ENCODE data around the gene RING1. TPM values are rescaled to one million over a fixed set of nuclear protein-coding genes. Genes with fewer than 3 reads are reported as not detected.
"Not testable (repeated sequence)": the region's sequence is repeated elsewhere in the genome, so short reads cannot be mapped to it uniquely, and the experiment has no call there.

The RING1 gene
- total RNA-seq, 1 donor from 2014 or later, result 13.7 TPM

DNA sequence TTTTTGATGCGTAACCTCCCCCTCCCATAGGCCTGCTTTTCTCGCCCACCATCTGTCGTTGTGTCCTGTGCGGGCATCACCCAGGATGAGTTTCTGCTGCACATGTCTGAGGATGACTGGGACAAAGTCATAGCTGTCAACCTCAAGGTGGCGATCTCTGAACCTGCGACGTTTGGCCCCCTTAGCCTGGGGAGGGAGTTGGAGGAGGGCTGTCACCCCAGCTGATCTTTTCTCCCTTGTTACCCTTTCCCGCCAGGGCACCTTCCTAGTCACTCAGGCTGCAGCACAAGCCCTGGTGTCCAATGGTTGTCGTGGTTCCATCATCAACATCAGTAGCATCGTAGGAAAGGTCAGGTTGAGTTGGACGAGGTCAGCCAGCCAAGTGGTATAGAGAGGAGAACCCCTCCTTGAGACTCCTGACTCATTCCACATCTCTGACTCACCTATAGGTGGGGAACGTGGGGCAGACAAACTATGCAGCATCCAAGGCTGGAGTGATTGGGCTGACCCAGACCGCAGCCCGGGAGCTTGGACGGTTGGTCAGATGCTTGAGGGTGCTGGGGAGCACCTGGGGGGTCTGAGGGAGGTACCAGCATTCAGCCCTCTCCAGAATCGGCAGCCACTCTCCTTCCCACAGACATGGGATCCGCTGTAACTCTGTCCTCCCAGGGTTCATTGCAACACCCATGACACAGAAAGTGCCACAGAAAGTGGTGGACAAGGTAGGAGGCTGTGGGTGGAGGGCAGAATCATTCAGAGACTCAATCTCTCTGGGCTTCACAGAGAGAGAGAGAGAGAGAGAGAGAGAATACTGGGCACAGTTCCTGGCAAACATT lies 2.9 kb upstream of the RING1 start:
- no peak for DNase-seq (ENCODE audit: low spot score)

GRCh38 chr6:33206027-33206863 lies 2.1 kb upstream of the RING1 start:
- DNase-seq (ENCODE audit: low spot score), result no peak

GRCh38 chr6:33206864-33207551 lies 1.3 kb upstream of the RING1 start:
- DNase-seq (ENCODE audit: low spot score), result no peak

DNA sequence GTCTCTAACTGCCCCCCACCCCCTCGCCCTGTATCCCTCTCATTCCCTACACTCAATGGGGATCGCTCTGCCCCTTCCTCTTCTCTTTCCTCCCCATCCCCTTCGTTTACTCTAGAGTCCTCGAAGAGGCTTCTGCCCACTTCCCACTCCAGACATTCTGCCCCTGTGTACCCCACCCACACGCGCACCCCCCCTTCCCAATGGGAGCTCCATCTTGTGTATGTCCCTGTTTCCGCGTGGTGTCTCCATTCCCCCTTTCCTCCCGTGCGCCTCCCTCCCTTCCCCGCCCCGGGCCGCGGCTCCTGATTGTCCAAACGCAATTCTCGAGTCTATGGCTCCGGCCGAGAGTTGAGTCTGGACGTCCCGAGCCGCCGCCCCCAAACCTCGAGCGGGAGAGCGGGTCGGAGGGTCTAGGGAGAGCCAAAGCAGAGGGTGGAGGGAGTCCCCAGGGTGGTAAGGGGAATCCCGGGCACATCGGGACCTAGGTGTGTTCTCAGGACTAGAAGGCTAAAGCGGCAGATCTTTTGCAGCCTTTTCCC lies 679 bp upstream of the RING1 start:
- DNase-seq (ENCODE audit: low spot score), result peak; percentile 70

DNA sequence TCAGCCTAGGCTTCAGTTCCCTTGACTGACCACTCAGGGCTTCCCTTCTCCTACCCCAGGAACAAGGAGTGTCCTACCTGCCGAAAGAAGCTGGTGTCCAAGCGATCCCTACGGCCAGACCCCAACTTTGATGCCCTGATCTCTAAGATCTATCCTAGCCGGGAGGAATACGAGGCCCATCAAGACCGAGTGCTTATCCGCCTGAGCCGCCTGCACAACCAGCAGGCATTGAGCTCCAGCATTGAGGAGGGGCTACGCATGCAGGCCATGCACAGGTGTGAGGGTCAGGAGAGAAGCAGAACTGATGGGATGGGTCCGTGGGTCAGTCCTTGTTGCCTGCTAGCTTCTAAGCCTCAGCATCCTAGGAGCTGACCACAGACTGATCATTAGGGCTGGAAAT lies 1.6 kb downstream of the RING1 start:
- no peak for DNase-seq (ENCODE audit: low spot score)

DNA sequence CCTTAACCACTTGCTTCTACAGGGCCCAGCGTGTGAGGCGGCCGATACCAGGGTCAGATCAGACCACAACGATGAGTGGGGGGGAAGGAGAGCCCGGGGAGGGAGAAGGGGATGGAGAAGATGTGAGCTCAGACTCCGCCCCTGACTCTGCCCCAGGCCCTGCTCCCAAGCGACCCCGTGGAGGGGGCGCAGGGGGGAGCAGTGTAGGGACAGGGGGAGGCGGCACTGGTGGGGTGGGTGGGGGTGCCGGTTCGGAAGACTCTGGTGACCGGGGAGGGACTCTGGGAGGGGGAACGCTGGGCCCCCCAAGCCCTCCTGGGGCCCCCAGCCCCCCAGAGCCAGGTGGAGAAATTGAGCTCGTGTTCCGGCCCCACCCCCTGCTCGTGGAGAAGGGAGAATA lies 2.8 kb downstream of the RING1 start:
- no peak for DNase-seq (ENCODE audit: low spot score)

GRCh38 chr6:33211666-33212422 lies 3.5 kb downstream of the RING1 start:
- no peak for DNase-seq (ENCODE audit: low spot score)

- DNase-seq (ENCODE audit: low spot score), result no peak
These were observed 4.5 kb downstream of the RING1 start for GRCh38 chr6:33212857-33213165.

GRCh38 chr6:33213166-33213988 lies 5.1 kb downstream of the RING1 start:
- peak; percentile 56 for DNase-seq (ENCODE audit: low spot score)

DNA sequence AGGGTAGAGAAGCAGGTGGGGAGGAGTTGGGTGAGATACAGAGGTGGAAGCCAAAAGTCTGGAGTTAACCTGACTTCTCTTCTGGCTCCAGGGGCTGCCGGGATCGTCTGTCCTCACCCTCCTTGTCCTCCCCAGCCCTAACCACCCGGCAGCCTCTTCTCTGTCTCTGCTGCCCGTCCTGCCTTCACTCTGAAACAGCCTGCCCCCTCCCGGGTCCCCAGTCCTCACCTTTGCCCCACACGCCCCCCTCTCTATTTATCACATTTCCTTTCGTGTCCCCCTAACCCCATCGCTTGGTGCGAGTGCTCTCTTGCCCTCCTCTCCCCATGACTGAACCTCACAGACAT lies 5.7 kb downstream of the RING1 start:
- no peak for DNase-seq (ENCODE audit: low spot score)

- no peak for DNase-seq (ENCODE audit: low spot score)
These were observed 7.2 kb downstream of the RING1 start for GRCh38 chr6:33215271-33216116.

DNA sequence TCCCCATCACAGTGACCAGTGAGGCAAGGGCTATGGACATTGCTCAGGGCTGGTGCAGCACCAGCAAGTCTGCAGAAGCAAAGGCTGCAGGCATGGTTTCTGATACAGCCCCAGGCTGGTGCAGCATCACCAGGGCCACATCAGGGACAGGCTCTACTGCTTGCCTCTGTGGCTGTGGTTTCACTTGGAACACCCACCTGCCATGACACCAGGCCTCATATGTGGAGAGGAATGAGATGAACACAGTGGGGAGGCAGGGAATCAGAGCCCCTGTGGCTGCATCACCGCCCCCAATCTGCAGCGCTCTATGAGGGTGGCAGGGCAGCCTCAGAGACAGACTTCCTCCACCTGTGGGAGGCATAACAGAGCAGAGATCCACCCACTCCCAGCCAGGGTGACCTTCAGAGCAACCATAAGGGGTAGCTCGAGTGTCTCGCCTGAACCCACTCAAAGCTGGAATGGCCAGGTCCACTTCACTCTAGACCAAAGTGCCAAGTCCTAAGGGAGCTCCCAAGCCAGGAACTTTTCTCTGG lies 7.9 kb downstream of the RING1 start:
- DNase-seq (ENCODE audit: low spot score), result no peak

DNA sequence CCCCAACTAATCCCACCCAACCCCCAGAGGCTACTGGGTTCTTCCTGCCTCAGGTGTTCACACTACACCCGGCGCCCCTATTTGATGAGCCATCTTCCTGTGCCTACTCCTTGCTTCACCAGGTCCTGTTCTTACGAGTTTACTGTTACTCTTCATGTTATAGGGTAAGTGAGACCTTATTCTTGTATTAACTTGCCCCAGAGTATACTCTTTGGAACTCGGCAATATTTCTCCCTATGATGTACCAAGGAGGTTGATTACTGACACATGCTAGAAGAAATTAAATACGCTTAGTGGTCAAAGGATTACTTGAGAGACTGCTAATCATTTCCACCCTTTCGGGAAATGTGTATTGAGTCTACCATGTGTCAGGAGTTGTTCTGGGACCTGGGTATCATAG lies 8.9 kb downstream of the RING1 start:
- DNase-seq (ENCODE audit: low spot score), result no peak

DNA sequence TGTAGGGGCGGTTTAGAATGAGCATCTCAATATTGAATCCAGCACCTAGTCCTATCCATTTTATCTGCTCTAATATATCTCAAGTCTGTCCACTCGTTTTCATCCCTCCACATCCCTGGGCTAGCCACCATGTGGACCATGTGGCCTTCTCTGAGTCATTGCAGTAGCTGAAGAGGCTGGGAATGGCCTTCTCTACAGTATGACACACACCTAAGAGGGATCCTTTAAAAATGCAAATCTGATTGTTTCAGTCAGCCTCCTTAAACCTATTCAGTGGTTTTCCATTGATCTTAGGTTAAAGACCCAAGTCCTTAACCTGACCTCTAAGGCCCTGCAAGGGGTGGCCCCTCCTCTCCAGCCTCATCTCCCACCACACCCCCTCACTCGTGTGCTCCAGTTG lies 9.4 kb downstream of the RING1 start:
- no peak for DNase-seq (ENCODE audit: low spot score)

GRCh38 chr6:33226503-33227120 lies 18.3 kb downstream of the RING1 start:
- DNase-seq (ENCODE audit: low spot score), result not testable (repeated sequence)

DNA sequence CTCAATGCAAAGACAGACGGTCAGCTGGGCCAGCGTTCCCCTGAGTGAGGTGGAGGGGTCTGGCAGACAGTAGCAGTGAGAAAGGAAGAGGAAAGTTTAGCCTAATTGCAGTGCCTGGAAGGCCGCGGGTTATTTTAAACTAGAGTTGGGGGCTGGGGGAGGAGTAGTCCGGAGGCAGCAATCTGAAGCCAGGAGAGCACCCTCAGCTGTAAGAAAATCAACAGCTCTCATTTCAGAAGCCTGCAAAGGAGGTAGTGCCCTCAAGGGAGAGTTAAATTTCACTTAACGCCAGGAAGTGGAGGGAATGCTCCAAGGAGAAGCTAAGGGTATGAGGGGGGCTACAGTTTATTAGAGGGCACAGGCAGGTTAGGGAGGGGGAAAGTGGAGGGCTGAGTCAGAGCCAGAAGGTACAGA lies 26.9 kb downstream of the RING1 start:
- DNase-seq (ENCODE audit: low spot score), result no peak

GRCh38 chr6:33236328-33236727 lies 28.0 kb downstream of the RING1 start:
- no peak for DNase-seq (ENCODE audit: low spot score)

DNA sequence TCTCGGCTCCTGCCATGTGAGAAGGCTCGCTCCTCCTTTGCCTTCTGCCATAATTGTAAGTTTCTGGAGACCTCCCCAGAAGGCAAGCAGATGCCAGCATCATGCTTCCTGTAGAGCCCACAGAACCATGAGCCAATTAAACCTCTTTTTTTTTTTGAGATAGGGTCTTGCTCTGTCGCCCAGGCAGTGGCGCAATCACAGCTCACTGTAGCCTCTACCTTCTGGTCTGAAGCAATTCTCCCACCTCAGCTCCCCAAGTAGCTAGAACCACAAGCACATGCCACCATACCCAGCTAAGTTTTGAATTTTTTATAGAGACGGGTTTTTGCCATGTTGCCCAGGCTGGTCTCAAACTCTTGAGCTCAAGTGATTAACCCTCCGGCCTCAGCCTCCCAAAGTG lies 28.6 kb downstream of the RING1 start:
- DNase-seq (ENCODE audit: low spot score), result no peak

DNA sequence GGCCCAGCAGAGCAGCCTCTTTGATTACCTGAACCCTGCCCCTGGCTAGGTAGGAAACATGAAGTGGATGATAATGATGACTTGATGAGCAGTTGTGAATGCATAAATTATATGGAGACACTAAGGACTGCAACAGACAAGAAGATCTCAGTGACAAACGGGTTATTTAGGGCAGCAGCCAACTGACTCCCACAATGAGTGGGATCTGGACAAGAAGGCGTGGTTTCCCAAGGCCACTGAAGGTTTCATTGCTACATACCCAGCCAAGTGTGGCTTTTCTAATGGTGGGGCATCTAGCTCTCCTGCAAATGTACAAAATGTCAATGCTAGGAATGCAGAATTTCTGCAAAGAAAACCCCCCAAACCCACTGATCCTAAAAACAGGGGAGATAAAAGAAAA lies 29.4 kb downstream of the RING1 start:
- DNase-seq (ENCODE audit: low spot score), result no peak
